MV-4-11 (cell line): ENCODE results near the gene PREX1.
"Not testable (repeated sequence)": the region's sequence is repeated elsewhere in the genome, so short reads cannot be mapped to it uniquely, and the experiment has no call there.

ENCODE experiments used
- DNase-seq: peaks from one replicate; lab custom pipeline; 2025; lab: John Stamatoyannopoulos, UW

Gene PREX1

DNA sequence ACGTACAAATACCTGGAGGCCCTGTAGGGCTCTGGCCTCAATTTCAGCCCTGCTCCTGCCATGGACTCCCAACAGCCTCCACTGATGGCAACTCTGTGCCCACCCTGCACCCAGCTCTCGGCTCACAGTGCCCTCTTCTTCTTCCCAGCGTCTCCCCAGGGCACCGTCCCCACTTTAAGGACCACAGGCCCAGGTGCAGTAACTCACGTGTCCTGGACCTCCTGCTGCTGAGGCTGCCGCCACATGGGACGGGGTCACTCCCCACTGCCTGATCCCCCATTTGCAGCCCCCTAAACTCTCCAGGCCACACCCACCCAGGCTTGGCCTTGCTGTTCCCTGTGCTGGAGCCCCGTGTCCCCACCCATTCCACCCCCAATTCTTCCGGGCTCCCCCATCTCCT is 223.4 kb downstream of the PREX1 start:
- DNase-seq: no peak

DNA sequence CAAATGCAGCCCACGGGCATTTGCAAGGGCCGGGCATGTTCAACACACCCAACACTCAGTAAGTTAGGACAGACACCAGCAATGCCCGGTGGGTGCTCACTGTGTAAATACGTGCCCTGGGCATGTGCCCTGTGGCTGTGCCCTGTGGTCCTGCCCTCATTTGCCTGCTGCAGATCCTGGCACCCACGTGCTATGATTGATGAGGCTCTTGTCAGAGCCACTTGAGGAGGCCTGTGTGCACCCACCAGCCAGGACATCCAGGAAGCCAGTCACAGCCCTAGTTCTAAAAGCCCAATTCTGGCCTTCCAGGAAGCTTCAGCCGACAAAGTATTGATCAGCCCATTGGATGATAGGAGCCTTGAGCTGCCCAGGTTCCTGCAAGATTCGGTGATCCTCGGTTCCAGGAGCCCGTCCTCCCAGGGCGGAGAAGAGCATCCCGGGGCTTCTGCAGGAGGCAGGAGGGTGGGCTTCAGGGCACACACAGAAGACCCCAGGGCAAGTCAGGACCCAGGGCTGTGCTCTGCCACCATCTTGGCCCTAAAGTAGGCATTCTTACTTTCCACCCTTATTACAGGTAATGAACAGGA is 223.9 kb downstream of the PREX1 start:
- no peak for DNase-seq

DNA sequence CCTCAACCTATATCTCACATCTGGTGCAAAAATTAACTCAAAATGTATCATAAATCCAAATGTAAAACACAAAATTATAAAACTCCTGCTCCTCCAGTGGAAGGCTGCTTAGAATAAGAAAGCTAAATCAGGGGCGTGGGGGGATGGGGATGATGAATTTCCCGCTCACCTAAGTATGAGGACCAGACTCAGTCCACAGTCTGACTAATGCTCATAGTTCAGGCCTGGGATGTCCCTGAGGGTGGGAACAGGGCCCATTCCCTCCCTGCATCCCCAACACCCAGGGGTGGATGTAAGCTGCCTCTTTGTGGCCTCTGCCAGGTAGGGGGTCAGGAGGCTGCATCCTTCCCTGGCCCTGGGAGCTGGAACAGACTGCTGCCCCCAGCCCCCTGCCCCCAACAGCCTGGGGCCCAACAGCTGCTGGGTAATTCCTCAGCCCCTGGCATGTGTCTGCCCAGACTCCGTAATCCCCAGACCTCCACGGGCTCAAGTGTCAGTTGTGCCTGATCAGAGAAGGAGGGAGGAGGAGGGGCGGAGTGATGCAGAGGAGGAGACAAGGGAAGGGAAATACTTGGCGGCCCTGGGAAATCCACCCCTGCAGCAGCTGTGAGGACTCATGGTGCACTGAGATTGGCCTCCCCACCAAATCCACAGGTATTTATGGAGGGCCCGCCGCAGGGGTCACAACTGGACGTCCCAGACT is 224.5 kb downstream of the PREX1 start:
- DNase-seq: no peak

DNA sequence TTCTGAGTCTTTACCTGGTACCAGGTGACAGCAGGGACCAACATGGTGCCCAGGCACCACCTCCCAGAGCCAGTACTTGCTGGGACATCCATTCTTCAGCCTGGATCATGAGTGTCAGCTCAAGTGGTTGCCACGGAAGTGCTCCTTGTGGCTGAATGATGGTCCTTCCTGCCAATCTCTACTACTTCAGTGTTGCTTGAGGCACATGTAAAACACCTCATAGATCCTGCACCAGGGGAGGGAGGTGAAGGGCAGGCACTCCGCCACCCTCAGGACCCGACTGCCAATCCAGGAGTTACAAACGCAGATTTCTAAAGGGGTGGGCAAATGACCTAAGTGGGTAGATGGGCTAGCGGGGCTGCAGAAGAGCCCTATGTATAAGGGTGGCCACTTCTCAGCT is 226.0 kb downstream of the PREX1 start:
- DNase-seq: no peak

DNA sequence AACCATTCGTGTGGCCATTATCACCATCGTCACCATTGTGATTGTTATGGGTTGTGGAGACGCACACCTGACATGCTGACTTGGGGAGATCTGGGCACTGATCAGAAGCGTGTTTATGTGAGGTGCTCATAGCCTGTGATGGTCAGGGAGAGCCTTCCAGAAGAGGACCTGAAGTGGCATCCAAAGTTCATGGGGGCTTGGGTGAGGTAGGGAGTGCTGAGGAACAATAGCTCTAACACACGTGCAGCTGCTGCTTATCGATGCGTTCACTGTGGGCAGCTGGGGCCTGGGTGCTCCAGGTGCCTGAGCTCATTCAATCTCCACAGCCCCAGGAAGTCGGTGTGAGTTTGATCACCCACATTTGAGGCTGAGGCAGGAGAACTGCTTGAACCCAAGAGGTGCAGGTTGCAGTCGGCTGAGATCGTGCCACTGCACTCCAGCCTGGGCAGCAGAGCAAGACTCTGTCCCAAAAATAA is 227.3 kb downstream of the PREX1 start:
- no peak for DNase-seq

DNA sequence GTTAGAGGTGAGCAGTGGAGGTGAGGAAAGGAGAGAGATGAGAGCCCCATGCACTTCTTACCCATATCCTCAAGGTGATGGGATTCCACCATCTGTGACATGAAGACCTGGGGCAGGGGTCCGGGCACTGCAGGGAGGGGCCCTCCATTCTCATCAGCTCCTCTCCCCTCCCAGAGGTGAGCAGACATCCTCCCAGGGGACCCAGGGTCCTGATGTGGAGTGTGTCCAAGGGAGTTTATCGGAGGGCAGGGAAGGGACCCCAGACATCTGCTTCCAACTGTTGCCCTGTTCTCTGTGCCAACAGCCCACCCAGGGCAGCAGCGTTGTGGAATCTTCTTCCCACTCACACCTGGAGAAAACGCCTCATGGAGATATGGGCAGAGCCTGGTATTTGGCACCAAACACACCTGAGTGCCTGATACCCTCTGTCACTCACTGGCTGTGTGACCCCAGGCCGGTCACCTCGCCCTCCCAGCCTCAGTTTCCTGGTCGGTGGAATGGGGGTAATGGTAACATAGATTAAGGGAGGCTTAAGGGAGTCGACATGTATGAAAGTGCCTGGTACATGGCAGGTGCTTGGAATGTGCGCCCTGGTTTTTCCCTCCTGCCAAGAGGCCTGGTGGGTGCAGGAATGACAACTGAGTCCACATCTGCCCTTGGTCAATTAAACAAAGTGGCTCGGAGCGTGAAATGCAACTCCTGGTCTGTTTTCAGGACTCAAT is 227.9 kb downstream of the PREX1 start:
- no peak for DNase-seq

DNA sequence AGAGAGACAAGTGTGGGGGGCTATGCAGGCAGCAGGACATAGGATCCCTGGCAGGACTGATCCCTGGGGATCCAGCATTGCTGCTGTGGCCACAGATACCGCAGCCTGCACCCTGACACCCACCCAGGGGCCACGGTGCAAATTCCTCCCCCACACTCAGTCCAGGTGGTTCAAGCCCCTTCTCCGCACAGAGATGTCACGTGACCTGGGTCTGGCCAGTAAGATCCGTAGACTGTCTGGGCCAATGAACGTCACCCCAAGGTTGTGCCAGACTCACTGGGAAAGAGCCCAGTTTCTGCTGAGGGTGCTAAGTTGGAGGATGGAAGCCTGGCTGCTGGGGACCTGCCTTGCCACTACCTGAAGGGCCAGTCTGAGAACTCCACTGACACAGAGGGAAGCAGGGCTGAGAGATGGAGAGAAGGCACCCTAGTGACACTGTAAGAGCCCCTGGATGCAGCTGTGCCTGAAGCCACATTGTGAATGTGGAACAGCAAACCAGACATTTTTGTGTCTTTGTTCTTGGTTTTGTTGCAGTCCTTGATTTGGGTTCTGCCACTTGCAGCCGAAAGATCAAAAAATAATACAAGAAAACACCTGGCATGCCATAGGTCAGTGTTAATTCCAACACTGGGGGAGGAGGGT is 228.6 kb downstream of the PREX1 start:
- DNase-seq: no peak

DNA sequence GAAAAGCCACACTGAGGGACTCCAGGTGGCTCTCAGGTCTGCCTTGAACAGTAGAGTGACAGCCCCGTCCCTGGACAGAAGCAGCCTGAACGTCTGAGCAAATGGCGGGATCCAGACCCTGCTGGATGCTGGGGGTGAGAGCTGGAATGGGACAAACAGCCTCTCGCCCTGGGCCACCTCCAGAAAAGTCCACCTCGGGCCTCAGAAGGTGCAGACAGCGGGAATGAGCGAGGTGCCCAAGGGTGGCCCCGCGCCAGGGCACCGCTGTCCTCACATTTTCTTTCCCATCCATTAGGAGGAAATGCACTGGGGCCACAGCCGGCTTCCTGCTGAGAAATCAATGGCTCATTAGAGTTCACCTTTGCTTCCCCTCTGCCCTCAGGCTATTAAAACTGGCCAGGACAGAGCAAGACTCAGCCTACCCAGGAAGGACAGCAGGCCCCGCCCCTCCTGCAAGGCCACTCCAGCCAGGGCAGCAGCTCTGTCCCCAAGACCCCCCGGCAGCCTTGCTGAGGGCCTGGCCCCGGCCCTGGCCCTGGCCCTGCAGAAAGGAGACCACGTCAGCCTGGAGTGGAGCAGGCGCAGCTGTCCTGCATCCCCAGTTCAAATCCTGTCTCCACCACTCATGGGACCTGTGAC is 229.4 kb downstream of the PREX1 start:
- not testable (repeated sequence) for DNase-seq

DNA sequence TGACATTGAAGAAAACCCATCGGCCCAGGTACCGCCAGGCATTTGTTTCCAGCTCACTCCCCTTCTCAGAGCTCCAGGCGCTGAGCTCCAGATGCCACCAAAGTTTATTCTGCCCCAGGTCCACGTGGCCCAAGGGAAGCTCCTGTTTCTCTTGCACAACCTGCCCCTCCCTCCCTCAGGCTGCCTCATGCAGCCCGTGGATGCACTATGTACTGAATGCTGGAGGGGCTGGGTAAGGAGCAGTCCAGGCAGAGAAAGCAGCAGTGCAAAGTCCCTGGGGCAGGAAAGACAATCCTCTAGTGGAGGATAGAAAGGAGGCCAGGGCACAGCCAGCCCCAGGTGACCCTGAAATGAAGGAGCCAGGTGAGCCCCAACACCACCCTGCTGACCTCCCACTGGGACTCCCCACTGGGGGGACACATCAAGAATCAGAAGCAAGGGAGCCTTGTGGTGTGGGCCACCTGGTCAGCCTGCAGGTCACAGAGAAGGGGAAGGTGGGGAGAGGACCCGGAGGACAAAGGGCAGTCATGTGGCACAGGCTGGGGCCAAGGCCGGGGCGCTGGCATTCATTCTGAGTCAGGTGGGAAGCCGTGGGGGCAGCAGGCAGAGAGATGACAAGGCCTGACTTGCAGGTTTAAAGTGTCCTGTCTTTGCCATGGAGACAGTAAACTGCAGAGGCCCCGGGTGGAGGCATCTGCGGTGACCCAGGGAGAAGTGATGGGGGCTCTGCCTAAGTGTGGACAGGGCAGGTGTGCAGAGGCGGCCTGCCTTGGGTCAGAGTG is 230.1 kb downstream of the PREX1 start:
- no peak for DNase-seq

DNA sequence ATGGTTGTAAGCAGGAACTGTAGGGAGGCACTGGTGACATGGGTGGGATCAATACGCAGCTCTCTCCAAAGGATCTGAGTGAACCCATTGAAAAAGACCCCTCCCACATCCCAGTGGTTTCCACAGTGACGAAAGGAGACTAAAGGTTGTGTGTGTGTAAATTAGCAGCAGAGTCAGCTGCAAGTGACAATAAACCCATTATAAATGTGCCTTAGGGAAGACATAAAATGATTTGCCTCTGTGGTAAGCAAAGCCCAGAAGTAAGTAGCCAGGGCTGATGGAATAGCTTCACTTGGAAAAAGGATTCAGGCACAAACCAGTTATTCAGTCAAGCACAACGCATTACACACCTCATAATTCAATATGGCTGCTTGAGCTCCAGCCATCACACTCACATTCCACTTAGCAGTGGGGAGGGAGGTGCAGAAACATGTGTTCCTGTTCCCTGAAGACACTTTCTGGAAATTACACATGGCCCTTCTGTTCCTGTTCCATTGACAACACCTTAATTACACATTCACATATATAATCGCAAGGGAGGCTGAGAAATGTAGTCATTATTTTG is 231.4 kb downstream of the PREX1 start:
- DNase-seq: no peak

DNA sequence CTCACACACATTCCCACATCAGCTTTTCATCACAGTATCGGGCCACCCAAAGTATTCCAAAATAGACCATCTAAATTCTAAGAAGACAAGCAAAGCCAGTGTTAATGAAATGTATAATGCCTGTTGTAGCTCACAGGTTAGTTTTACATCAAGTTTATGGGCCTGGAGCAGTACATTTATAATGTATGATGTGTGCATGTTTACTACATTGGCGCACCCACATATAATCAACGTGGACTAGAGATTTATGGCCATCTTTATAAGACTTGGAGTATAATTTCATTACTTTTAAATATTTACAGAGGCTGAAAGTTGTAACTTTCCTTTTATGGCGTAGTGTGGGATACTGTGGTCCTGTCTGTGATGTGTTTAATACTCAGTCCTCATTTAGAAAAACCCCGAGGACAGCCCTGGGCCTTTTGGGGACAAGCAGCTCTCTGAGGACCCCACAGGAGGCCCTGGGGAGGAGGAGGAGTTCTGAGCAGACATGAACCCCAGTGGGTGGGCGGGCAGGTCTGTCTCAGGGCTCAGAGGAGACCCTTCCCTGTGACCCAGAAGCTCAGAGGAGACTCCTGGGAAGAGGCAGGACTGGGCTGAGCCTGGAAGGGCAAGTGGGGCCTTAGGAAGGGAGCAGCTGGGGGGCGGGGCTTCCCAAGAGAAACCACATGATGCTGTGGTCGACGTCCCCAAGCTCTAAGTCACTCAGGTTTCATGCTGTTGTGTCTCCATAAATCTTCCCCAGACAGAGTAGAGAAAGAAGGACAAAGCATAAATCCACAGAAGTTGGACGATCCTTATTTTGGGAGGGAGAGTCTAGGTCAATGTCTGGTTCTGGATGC is 232.1 kb downstream of the PREX1 start:
- DNase-seq: no peak

DNA sequence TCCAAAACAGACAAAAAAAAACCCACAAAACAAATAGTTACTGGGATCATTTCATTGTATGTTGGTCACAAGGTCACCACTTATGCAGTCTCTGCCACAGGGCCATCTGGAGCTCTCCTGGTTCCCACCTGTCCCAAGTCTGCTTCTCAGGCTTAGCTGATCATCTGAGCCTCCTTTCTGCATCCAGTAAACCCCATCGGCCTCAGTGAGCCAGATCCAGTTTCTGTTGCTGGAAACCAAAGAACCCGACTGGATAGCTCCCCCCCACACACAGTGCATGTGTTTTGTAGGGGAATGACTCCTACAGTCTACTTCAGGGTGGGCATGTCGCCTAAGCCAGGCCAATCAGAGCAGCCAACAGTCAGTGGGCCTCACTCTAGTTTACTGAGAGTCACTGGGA is 233.3 kb downstream of the PREX1 start:
- no peak for DNase-seq

DNA sequence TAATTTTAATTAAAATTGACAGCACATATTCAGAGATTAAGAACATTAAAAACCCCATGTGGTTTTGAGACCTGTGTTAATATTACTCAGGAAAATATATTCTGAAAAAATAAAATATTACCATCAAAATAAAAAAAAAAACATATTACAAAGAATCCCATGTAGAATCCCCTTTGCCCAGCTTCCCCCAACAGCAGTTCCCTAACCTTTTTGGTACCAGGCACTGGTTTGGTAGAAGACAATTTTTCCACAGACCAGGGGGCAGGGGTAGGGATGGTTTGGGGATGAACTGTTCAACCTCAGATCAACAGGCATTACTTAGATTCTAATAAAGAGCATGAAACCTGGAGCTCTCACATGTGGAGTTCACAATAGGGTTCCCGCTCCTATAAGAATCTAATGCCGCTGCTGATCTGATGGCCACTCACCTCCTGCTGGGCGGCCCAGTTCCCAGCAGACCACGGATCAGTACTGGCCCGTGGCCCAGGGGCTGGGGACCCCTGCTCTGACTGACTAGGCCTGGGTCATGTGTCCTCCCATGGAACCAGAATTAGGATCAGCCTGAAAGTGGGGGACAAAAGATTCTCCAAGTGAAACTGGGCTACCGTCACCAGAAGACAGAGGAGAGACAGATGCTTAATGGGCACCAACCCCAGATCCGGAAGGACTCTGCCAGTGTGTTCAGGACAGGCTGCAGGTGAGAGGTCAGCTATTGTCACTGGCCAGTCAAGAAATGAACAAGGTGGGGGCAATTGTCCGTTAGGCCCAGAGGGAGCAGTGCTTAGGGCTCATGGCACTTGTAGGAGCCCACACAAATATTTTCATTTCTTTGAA is 235.5 kb downstream of the PREX1 start:
- no peak for DNase-seq

DNA sequence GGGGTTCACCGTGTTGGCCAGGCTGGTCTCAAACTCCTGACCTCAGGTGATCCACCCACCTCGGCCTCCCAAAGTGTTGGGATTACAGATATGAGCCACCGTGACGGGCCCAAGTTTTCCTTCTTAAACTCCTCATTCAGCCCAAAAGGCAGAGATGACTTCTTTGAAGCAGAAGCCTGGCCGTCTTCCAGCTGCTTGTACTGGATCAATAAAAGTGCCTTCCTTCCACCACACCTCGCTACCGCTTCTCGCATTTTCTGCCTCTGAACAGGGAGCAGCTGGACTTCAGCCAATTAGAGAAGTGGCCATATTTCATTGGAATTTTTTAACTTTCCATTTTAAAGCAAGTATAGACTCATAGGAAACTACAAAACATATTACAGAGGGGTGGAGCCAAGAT is 241.1 kb downstream of the PREX1 start:
- DNase-seq: no peak

DNA sequence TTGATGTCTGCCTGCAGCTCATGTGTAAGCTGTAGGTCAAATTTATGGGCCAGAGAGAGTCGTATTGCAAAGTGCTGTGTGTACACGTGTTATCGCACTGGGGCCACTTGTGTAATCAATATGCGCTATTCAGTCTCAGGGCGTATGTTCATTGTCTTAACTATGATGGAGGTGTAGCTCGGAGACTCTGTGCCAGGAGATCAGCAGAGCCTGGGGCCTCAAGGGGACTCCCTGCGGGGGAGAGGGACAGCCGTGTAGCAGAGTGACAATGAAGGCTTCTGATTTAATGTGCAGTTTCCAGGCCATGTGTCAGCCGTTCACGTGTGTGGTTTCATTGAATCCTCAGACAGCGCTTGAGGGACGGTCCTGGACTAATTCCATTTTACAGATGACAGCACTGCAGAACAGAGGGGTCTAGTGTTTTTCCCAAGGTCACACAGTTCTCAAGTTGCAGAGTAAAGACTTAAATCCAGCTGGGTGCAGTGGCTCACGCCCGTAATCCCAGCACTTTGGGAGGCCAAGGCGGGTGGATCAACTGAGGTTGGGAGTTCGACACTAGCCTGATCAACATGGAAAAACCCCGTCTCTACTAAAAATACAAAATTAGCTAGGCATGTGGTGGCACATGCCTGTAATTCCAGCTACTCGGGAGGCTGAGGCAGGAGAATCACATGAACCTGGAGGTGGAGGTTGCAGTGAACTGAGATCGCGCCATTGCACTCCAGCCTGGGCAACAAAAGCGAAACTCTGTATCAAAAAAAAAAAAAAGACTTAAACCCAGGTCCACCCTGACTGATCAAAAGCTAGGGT is 242.5 kb downstream of the PREX1 start:
- no peak for DNase-seq

DNA sequence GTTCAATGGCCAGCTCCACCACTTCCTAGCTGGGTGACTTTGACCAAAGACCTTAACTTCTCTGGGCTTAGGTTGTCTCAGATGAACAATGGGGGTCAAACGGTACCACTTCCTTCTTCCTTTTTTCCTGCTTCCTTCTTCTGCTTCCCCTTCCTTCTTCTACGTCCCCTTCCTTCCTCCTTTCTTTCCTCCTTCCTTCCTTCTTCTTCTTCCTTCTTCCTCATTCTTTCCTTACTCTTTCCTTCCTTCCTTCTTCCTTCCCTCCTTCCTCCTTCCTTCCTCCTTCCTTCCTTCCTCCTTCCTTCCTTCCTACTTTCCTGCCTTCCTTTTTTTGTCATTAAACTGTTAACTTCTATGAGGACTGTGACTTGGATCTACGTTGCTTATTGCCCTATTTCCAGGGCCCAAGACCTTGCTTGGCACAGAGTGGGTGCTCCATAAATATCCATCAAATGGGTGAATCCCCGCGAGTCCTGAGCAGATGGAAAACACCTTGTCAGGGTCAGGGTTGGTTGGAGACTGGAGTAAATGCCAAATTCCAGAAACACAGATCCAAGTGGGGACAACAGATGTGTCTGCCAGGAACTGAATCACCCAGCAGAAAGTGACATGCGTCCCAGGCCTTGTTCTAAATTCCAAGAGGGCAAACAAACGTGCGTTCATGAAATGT is 243.3 kb downstream of the PREX1 start:
- no peak for DNase-seq

DNA sequence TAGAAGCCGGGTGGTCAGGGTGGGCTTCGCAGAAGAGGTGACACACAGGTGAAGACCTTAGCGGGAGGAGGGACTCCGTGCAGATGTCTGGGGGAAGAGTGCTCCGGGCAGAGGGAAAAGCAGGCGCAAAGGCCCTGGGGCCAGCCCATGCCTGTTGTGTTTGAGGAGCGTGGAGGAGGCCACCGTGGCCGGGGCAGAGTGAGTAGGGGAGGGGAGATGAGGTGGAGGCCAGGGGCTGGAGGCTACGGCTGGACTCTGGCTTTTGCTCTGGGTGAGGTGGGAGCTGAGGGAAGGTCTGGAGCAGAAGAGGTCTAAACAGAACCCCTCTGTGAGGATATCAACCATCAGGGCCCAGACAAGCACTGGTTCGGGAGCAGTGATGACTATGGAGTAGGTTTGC is 244.0 kb downstream of the PREX1 start:
- no peak for DNase-seq

DNA sequence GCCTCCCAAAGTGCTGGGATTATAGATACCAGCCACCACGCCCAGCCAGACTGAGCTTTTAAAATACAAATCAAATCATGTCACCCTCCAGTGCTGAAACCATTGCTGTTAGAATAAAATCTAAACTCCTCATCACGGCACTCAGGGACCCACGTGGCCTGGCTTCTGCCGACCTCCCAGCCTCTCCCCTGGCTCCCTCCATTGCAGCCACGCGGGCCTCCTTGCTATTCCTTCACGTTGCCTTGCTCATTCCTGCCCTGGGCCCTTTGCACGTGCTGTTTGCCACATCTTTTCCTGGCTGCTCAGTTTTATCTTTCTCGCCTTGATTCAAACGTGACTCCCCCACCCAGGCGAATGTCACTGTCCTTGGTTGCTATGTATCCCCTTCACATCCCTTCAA is 244.6 kb downstream of the PREX1 start:
- no peak for DNase-seq
